ENCODE measurements around the gene PARP3.

Gene PARP3

GRCh38 chr3:51968170-51968775 lies 26.1 kb downstream of the PARP3 start:
- no peak for DNase-seq

DNA sequence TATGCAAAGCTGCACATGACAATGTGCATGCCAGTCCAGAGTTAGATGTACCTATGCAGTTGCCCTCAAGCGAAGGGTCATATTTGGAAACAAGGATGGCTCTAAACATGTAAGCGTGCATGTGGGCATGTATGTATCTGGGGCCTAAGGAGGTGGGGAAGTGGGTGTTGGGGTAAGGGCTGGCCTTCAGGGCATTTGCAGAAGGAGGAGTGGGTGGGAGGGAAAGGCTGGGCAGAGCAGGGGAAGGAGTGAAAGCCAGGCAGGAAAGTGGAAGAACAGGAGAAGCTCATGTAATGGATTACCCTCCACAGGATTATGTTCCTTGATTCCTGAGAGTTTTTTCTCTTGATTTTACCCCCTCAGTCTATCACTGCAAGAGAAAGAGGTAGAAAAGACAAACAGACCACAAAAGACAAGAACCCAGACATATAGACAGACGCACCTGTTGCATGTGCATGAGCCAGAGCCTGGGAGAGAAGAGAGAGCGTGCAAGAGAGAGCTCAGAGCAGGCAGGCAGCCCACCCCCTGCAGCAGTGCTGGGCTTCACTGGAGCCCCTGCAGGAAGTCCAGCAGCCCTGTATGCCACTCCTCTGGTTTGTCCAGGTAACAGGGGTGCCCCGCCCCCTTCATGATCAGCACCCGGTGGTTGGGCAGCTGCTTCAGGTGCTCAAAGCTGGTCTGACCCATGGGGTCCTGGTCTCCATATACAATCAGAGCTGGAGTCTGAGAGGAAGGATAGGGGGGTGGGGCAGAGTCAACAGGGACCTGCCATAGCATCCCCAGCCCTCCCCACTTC lies 26.9 kb downstream of the PARP3 start:
- DNase-seq: no peak

GRCh38 chr3:51969841-51970240 lies 27.7 kb downstream of the PARP3 start:
- DNase-seq: no peak

DNA sequence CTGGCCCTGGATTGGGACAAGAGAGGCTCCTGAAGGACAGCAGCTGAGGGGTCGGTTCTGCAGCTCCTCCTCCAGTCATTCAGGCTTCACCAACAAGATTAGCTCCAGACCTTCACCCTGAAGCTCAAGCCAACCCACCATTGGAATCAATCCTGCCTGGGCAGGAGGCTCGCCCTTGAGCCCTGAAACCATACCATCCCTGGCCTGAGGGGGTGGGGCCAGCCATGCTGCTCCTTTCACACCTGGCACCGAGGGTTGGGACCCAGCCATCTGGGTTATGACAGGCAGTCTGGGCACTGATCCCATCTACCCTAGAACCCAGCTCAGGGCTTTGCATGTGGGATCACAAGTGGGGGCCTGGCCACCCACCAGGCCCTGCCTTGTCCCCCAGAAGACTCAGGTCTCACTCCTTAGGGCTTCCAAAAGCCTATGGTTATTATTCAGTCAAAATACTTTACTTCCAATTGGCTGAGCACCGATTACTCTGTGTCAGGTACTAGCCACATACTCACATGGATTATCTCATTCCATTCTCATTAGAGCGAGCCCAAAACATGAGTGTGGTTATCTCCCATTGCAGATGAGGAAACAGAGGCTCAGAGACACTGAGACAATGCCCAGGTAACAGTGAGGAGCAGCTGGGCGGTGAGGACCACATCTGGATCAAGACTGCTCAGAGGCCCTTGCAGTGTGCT lies 28.6 kb downstream of the PARP3 start:
- no peak for DNase-seq

DNA sequence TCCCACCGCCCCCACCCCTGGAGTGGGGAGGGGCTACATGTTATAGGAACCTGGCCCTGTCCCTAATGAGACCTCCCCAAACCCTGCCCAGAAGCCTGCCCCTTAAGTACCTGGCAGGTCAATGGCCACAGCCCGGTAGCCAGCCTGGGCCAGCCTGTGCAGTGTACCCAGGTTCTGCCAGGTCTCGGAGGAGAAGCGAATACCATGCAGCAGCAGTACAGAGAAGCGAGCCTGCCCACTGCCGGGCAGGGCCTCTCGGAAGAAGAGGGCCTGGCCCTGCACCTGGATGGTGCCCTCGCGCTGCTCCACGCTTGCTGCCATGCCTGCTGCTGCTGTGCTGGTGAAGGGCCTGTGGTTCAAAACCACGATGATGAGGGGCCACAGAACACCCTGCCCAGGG lies 29.2 kb downstream of the PARP3 start:
- no peak for DNase-seq

DNA sequence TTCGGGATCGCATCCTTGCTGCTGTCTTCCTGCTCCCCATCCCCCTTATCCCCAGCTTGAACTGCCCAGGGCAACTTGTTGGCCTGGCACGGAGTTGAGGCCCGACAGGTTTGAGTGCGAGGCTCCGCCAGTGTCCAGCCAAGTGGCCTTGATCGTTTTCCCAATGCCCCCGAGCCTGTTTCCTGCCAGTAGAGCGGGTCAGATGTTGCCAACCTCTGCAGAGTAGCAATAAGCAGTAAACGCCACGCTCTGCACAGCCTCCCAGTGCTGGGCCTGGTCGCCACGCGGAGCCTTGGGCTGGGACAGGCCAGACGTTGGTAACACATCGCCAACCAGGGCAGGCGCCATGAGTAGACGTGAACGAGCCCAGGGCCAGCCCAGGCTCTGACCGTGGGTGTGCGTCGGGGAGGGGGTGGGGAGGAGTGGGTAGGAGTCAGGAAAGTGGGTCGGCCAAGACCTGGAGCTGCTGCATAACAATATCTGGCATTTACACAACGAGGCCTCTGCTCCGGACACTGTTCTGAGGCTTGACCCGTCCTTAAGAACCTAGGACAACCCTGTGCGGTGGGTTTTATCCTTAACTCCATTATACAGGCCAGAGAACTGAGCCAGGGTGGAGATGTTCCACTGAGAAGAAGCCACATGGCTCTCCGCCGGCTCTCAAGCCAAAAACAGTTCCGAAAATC lies 32.3 kb downstream of the PARP3 start:
- no peak for DNase-seq

- no peak for DNase-seq
Observed at GRCh38 chr3:51974963-51975851, 33.0 kb downstream of the PARP3 start, which contains the start of gene ABHD14A. Gene ABHD14A (plus strand): TSS chr3:51975064. CDS start chr3:51975136, 72 bp downstream.

DNA sequence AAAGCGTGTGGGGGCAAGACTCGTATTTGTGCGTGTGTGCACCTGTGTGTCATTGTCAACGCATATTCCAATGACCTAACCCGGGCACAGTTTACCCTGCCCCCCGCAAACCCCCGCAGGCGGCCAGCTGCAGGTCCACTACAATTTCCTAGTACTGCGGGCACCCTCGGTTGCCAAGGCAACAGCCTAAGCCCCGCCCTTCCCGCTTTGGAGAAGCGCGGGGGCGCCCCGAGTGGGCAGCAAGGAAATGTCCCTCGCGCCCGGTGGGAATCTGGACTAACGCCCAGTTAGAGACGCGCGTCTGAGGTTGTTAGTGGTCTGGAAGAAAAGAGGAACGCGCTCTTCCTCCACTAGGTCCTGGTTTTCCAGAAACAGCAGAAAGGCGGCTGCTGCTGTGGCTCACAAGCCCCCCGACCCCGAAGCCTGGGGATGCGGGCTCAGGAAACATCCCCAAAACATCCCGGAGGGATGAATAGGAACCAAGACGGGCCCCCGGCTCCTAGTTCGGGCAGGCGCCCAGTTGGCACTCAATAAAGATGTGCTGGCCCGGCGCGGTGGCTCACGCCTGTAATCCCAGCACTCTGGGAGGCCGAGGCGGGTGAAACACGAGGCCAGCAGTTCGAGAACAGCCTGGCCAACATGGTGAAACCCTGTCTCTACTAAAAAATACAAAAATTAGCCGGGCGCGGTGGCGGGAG lies 33.8 kb downstream of the PARP3 start:
- DNase-seq: no peak

- no peak for DNase-seq
Observed at GRCh38 chr3:51977446-51978142, 35.4 kb downstream of the PARP3 start.

- no peak for DNase-seq
Observed at GRCh38 chr3:51978143-51978502, 36.0 kb downstream of the PARP3 start.

DNA sequence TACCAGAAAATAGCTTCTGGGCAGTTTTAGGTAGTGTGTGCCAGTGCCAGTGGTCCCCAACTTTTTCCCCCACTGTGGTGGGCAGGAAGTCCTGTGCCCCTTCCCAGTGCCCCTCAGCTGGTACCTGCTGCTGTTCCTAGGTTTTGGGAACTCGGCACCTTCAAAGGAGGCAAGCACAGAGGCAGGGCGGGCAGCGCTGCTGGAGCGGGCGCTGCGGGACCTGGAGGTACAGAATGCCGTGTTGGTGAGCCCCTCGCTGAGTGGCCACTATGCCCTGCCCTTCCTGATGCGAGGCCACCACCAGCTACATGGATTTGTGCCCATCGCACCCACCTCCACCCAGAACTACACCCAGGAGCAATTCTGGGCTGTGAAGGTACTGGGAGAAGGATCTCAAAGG lies 38.1 kb downstream of the PARP3 start:
- DNase-seq: no peak

DNA sequence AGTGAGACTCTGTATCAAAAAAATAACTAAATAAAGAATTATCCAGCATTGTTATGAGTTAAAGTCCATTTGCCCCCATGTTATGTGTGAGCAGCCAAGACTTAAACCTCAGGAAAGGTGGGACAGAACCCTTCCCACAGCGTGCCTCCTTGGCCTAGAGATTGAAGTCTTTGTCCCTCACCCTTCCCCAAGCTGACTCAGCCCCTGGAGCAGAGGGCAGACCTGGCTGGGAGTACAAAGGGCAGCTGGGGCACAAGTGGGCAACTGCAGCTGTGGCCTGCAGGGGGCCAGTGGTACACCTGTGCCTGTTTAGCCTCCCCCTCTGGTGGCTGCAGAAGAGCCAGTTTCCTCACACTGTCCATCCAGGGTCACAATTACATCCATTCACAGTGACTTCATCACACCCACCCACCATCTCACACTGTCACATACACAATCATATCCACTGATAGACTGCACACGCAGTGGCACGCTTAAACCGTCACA lies 40.2 kb downstream of the PARP3 start:
- DNase-seq: no peak

DNA sequence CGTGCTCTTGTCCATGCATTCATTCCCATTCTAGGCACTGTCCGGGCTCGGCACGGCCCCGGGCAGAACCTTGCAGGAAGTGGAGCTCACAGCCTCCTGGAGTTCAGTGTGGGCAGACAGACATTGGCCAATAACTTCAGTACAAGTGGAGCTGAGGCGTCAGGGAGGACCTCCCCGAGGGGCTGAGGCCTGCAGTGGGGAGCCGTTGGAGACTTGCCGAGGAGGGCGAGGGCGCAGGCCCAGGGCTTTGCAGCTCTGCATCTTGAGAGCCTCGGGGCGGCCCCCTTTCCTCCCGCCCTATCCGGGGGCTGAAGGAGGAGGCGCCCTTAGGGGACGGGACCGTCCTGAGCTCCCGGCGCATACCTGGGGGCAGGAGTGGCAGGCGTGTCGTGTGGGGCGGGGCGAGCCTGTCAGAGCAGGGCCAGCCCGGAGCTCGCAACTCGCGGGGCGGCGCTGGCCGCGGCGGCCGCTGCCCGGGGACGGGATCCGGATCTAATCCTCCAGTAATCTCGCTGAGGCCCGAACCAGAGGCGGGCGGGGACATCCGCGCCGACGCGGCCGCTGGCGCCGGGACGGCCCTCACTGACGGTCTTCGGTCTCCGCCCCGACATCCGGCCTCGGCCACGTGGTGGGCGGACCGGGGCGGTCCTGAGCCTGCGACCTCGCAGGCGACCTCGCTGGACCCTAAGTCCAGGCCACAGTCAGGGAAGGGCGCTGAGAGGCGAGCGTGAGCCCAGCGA lies 40.8 kb downstream of the PARP3 start, which contains the start of gene ACY1:
TSS of gene ACY1 (plus strand) at position 698 of the 740 bp plus-strand sequence. CDS start 530 bp downstream, outside the sequence.
- no peak for DNase-seq

GRCh38 chr3:51983578-51984268 lies 41.6 kb downstream of the PARP3 start:
- DNase-seq: no peak

GRCh38 chr3:51984269-51984647 lies 42.1 kb downstream of the PARP3 start:
- DNase-seq: no peak

- DNase-seq: no peak
Observed at GRCh38 chr3:51985063-51985462, 42.9 kb downstream of the PARP3 start.

DNA sequence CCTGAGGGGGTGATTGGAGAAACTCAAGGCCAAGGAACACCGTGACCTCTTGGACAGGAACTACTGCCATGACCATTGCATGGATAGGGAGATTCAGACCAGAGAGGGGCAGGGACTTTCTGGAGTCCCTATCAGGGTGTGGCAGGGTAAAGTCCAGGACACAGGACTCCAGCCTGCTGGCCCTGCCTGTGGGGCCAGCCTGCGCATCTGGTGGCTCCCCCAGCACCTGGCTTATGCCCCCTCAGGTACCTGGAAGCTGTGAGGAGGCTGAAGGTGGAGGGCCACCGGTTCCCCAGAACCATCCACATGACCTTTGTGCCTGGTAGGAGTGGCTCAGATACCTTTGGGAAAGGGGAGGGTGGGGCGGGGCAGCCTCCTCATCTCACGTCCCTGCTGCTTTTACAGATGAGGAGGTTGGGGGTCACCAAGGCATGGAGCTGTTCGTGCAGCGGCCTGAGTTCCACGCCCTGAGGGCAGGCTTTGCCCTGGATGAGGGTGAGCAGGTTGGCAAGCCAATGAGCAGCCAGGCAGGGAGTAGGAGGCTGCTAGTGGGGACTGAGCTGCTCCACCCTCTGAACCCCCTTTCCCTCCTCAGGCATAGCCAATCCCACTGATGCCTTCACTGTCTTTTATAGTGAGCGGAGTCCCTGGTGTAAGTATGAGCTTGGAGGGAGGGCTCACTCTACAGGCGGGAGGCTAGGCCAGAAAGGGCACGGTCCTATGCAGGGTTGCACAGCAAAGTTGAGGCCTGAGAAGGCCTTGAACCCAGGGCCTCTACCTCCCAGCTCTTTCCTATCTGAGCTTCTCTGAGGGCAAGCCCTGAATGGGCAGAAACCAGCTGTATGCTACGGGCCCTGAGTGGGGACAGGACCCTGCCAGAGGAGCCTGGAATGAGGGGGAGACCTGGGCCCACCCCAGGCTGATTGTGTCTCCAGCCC lies 44.1 kb downstream of the PARP3 start:
- no peak for DNase-seq

GRCh38 chr3:51987568-51987967 lies 45.4 kb downstream of the PARP3 start:
- no peak for DNase-seq

Measured in NCI-H2107 (cell line).